Measurements from ENCODE around the gene GET4. TPM values are rescaled to one million over a fixed set of nuclear protein-coding genes. Genes with fewer than 3 reads are reported as not detected.

GET4 gene
- total RNA-seq, 1 donor: 17.7 TPM

- Histone ChIP-seq H3K27ac (ENCODE audit: low read depth, low read length) (no peak overlapping the region), H3K79me2 (ENCODE audit: insufficient read depth, low read length) (peaks cover 99% of the 10 kb centered on the region), H3K4me2 (ENCODE audit: insufficient read depth, low read length) (no peak overlapping the region), H2AFZ (ENCODE audit: low read length) (no peak overlapping the region), H4K20me1 (ENCODE audit: insufficient read depth, low read length) (peaks cover 70% of the 10 kb centered on the region), H3K9me3 (ENCODE audit: low read depth, low read length) (no peaks in the 10 kb centered on the region), H3K4me3 (ENCODE audit: insufficient read depth, low read length) (no peak overlapping the region), H3K4me1 (ENCODE audit: insufficient read depth, low read length) (no peaks in the 10 kb centered on the region), H3K36me3 (ENCODE audit: insufficient read depth, low read length) (peaks cover 13% of the 10 kb centered on the region), H3K27me3 (ENCODE audit: insufficient read depth, low read length) (no peaks in the 10 kb centered on the region)
- TF ChIP-seq, protein P1, sequence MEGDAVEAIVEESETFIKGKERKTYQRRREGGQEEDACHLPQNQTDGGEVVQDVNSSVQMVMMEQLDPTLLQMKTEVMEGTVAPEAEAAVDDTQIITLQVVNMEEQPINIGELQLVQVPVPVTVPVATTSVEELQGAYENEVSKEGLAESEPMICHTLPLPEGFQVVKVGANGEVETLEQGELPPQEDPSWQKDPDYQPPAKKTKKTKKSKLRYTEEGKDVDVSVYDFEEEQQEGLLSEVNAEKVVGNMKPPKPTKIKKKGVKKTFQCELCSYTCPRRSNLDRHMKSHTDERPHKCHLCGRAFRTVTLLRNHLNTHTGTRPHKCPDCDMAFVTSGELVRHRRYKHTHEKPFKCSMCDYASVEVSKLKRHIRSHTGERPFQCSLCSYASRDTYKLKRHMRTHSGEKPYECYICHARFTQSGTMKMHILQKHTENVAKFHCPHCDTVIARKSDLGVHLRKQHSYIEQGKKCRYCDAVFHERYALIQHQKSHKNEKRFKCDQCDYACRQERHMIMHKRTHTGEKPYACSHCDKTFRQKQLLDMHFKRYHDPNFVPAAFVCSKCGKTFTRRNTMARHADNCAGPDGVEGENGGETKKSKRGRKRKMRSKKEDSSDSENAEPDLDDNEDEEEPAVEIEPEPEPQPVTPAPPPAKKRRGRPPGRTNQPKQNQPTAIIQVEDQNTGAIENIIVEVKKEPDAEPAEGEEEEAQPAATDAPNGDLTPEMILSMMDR (IDR thresholded peaks at IDR 0.05; ENCODE audit: extremely low read depth, low read depth, low read length): no peak
- DNase-seq (ENCODE audit: insufficient read length, low spot score, missing footprints): peak; percentile 81
These were observed 8.0 kb downstream of the GET4 start for GRCh38 chr7:884191-885003.

GRCh38 chr7:885261-885892 lies 9.0 kb downstream of the GET4 start:
- peak; percentile 81 for DNase-seq (ENCODE audit: insufficient read length, low spot score, missing footprints)
- peaks cover 13% of the 10 kb centered on the region for H3K36me3 ChIP-seq (ENCODE audit: insufficient read depth, low read length)
- H4K20me1 ChIP-seq (ENCODE audit: insufficient read depth, low read length): peaks cover 64% of the 10 kb centered on the region
- H2AFZ ChIP-seq (ENCODE audit: low read length): no peak overlapping the region
- peaks cover 90% of the 10 kb centered on the region for H3K79me2 ChIP-seq (ENCODE audit: insufficient read depth, low read length)
- TF ChIP-seq, protein P1 (IDR thresholded peaks at IDR 0.05; ENCODE audit: extremely low read depth, low read depth, low read length): no peak
- no peak overlapping the region for H3K27ac ChIP-seq (ENCODE audit: low read depth, low read length)
- H3K4me2 ChIP-seq (ENCODE audit: insufficient read depth, low read length): no peak overlapping the region
- no peaks in the 10 kb centered on the region for H3K9me3 ChIP-seq (ENCODE audit: low read depth, low read length)
- H3K27me3 ChIP-seq (ENCODE audit: insufficient read depth, low read length): no peaks in the 10 kb centered on the region
- no peaks in the 10 kb centered on the region for H3K4me1 ChIP-seq (ENCODE audit: insufficient read depth, low read length)
- H3K4me3 ChIP-seq (ENCODE audit: insufficient read depth, low read length): no peak overlapping the region

- Histone ChIP-seq H3K36me3 (ENCODE audit: insufficient read depth, low read length) (peaks cover 17% of the 10 kb centered on the region), H3K79me2 (ENCODE audit: insufficient read depth, low read length) (peaks cover 83% of the 10 kb centered on the region), H3K27me3 (ENCODE audit: insufficient read depth, low read length) (no peaks in the 10 kb centered on the region), H4K20me1 (ENCODE audit: insufficient read depth, low read length) (peaks cover 60% of the 10 kb centered on the region), H3K9me3 (ENCODE audit: low read depth, low read length) (no peaks in the 10 kb centered on the region), H3K4me2 (ENCODE audit: insufficient read depth, low read length) (no peak overlapping the region), H3K4me3 (ENCODE audit: insufficient read depth, low read length) (no peak overlapping the region), H3K4me1 (ENCODE audit: insufficient read depth, low read length) (no peaks in the 10 kb centered on the region), H3K27ac (ENCODE audit: low read depth, low read length) (no peak overlapping the region), H2AFZ (ENCODE audit: low read length) (no peak overlapping the region)
- no peak for DNase-seq (ENCODE audit: insufficient read length, low spot score, missing footprints)
- TF ChIP-seq, protein P1 (IDR thresholded peaks at IDR 0.05; ENCODE audit: extremely low read depth, low read depth, low read length): no peak
These were observed 9.7 kb downstream of the GET4 start for GRCh38 chr7:885893-886625.

Data from osteoblast (primary cell).